ENCODE measurements around the gene SLC1A1.
"Not testable (repeated sequence)": the region's sequence is repeated elsewhere in the genome, so short reads cannot be mapped to it uniquely, and the experiment has no call there.

Gene SLC1A1

DNA sequence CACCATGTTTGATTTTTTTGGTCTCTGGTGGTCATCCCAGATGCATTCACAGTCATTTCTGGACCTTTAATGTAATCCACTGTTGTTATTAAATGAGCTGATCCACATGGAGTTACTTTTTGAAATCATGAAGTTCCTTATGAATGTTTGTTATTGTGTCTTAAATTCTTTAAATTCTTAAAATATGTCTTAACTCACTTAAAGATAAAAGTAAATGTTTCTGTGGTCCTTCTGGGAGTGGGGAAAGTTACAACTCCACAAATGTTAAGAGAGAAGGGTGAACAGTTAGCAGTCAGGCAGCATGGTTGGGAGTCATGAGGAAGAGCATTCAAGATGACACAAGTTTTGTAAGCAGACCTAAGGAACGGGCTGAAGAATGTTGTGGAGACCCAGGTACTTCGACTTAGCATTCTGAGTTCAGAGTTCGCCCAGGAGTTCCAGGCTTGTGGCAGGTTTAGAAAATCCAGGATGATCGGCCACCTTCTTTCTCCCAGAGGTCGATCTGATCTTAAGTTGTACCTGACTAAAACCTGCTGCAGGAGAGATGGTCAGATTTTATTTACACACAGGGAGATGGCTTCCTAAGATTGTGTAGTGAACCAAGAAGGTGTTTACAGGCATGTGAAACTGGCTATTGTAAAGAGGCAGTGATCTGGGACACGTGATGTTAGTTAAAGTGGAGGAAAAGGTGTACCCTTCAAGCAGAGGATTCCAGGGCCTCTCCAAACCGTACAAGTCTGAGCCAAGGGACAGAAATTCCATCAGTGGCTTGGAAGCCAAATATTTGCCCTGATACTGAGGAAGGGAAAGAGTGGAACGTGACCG lies 17.2 kb downstream of the SLC1A1 start:
- no peak for DNase-seq

DNA sequence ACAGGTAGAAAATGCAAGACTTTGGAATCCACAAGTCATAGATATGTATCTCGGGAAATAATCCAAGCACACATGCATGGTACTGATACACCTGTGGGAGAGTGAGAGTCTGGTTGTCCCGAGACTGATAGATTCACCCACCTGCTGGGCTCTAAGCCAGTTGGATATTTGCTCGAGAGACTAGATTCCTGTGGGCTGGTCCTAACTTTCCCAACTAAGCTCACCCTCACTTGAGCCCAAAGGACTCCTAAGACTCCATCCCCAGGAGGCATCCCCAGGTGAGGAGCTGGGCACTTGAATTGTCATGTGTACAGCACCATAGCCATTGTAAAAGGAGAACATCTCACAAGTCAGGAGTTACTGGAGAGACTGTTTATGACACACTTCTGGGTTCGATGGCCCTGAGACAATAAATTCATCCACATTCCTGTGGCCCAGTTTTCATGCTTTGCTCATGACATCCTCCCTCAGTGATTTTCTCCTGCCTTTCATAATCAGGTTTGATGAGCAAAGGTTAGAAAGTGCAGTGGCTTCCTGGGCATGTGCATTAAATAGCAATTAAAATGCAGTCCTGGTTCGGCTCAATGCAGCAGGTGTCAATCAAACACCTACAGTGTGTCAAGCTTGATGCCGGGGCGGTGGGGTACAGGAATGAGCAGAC lies 18.1 kb downstream of the SLC1A1 start:
- DNase-seq, result no peak

DNA sequence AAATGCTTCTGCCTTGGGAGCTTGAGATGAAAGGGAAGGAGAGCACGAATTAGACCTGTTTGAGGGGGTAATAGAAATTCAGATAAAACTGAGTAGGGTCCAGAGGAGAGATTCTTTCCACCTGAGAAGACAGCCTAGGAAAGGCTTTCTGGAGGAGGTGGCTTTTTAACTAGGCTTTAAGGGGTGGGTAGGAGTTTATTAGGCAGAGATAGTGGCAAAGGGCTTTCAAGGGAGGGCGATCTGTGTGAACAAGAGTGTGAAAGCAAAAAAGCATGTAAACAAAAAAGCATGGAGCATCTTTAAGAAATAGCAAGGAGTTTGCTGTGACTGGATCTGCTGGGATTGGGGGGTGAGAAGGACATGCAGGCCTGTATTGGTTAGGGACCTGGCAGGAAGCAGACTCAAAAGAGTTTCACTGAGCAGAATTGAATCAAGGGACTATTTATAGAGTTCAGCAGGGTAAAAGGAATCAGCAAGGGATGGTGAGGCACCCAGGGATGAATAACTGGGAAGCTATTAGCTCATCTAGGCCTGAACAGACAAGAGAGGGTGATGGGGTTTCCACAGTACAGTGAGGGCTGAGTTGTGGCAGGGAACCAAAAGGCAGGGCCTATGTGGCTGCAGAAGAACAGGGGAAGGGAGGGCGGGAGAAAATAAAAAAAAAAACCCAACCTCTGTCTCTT lies 18.8 kb downstream of the SLC1A1 start:
- DNase-seq, result no peak

DNA sequence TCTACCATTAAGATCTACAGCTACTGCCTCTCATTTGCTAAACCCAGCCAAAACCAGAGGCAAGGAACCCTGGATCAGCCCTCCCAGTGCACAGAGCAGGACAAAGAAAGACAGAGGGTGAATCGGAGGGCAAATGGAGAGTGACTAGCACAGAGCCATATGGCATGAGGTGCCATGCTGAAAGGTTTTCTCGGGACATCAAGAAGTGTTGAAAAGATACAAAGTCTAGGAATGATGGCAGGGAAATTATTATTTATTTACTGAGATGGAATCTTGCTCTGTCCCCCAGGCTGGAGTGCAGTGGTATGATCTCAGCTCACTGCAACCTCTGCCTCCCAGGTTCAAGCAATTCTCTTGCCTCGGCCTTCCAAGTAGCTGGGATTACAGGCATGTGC lies 19.3 kb downstream of the SLC1A1 start:
- no peak for DNase-seq

DNA sequence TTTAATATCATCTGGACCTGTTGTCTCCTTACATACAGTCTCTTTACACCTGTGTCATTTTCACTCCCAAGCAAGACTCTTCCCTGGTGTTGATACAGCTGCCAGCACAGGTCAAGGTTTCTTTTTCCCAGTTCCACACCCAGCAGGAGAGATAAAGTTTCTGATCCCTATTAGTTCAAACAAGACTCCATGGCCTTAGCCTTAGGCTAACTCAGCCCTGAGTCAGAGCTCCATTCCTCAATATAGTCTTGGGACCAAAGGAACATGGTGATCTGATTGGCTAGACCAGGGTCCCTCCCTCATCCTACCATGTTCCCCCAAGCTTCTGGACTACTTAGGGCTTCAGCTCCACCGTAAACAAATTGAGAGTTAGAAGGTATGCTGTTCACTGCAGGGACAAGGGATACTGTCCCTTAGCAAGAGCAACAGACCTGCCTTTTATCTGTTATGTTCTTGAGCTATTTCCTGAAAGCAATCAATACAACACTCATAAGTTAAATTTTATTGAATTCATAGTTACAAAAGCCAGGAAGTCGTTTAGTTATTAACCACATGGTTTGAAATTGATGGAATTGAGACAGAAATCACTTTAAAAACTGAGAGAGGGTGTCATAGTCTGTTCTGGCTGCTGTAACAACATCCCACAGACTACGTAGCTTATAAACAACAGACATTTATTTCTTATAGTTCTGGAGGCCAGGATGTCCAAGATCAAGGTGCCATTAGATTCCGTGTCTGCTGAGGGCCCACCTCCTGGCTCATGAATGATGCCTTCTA lies 20.5 kb downstream of the SLC1A1 start:
- no peak for DNase-seq

DNA sequence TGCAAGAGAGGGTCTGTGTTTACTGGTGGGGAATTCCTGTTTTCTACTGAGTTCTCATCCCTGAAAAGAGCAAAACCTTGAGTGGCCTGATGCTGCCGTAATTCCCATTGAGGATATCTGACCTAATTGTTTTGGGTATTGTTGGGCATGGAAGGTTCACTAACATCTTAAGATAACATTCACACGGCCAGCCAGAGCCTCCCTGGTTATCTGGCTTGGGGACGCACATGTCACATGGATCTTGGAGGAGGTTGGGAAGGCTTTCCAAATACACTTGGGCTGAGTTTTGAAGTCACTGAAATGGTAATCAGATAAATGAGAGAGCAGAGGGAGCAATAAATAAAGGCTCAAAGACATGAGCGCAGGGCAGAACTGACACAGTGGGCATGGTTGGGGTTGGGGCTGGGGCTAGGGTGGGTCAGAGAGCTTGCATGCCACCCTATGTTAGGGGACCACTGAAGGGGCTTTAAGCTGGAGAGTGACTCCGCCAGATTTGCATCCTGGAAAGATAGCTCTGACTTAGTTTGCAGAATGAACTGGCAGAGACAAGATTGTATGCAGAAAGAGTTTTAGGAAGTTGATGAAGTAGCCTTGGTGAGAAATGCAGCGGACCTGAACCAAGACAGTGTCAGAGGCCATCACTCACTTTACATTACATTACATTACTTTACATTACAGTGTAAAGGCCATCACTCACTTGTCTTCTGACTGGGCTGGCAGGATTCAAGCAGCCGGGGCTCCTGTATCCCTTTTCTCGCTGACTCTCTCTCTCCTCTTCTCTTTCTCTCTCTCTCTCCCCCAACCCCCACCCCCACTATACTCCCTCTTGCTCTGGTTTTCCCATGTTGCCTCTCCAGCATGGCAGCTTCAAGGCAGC lies 24.2 kb downstream of the SLC1A1 start:
- DNase-seq, result no peak

DNA sequence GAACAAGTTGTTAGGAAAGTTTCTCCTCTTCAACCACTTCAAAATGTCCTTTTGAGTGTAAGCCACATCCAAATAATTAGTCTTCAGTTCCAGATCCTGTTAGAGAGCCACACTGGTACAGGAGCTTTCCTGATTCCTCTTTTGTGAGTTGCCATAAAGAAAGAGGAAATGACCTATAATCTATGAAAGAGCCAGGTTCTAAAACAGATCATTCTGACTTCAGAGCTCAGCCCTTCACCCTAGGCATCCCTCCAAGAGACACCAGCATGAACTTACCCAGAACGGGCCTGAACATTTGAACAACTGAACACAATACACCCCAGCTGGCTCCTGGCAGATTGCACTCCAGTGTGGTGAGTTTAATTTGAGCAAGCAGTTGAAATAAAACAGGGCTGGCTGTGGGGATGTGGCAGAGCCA lies 25.7 kb downstream of the SLC1A1 start:
- no peak for DNase-seq

DNA sequence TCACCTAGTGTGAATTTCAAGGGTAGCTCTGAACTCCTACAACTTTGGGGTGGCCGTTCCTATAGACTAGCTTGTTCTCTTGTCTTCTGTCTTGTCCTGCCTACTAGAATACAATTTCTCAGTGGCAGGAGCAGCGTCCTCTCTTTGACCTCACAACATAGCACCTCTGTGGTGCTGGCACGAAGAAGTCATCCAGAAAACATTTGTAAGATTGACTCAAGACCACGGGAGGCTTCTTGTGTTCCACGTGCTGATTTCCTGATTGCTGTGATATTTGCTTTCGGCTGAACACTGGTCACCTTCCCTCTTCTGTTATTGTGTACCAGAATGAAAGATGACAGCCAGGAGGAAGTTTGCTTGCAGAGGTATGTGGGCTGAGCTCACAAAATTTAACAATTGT lies 27.0 kb downstream of the SLC1A1 start:
- no peak for DNase-seq

DNA sequence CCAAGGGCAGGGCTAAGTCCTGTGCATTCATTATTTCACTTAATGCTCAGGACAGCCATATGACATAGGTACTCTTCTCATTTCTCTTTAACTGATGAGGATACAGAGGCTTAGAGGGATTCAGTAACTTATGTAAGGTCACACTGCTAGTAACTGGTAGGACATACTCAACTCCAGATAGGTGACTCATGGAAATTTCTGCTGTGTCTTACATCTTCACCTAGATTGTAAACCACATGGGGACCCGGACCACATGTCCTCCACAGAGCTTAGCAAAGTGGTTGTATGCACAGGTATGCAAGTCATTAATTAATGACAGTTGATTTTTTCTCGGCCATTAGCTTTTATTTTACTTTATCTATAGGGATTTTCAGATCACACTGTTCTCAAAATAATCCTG lies 29.3 kb downstream of the SLC1A1 start:
- no peak for DNase-seq

DNA sequence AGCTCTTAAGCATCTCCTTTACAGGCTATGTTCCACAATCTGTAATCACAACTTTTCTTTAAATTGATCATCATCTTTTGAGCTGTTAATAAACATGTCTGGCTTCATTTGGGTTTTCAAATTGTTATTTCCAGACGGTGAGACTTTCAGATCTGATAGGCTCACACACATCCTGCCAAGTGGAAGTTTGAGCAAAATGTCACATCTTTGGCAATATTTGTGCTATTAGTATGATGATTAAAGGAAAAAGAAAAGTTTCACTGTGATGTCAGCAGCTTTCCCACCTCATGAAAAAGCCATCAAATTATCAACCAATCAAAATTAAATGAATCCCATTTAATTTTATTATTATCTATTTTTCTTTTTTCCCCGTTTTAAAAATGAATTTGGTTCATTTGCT lies 29.8 kb downstream of the SLC1A1 start:
- no peak for DNase-seq

DNA sequence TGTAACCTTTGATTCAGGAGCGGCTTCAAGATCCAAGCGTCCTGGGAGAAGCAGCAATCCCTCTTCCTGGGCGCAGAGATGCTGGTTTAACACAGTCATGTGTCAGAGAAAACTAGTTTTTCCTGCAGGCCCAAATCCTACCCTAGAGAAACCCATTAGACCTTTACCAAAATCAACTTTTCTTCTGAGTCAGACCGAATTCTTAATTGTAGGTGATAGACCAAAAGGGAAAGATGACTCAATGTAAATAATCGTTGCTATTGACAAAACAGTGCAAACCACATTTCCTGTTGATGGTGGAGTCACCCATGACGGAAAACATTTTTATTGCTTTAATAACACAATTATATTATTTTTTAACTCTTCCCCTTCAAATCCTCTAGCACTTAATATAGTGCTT lies 40.1 kb downstream of the SLC1A1 start:
- DNase-seq, result no peak

DNA sequence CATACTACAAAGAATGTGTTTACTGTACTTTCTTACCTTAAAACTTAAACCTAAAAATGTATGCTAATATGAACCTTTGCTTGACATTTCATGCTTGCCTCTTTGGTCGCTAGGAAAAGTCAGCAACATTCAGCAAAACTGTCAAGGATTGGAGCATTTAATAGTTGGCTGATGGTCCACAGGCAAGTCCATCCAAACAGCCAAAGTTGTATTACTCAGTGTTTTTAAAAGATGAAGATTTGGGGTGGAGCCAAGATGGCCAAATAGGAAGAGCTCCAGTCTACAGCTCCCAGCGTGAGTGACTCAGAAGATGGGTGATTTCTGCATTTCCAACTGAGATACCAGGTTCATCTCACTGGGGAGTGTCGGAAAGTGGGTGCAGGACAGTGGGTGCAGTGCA lies 40.6 kb downstream of the SLC1A1 start:
- not testable (repeated sequence) for DNase-seq

DNA sequence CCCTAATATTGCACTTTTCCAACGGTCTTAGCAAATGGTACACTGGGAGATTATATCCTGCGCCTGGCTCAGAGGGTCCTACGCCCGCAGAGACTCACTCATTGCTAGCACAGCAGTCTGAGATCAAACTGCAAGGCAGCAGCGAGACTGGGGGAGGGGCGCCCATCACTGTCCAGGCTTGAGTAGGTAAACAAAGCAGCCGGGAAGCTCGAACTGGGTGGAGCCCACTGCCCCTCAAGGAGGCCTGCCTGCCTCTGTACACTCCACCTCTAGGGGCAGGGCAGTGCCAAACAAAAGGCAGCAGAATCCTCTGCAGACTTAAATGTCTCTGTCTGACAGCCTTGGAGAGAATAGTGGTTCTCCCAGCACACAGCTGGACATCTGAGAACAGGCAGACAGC lies 41.1 kb downstream of the SLC1A1 start:
- not testable (repeated sequence) for DNase-seq

DNA sequence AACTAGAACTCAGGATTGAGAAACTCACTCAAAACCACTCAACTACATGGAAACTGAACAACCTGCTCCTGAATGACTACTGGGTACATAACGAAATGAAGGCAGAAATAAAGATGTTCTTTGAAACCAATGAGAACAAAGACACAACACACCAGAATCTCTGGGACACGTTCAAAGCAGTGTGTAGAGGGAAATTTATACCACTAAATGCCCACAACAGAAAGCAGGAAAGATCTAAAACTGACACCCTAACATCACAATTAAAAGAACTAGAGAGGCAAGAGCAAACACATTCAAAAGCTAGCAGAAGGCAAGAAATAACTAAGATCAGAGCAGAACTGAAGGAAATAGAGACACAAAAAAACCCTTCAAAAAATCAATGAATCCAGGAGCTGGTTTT lies 43.6 kb downstream of the SLC1A1 start:
- DNase-seq, result not testable (repeated sequence)

DNA sequence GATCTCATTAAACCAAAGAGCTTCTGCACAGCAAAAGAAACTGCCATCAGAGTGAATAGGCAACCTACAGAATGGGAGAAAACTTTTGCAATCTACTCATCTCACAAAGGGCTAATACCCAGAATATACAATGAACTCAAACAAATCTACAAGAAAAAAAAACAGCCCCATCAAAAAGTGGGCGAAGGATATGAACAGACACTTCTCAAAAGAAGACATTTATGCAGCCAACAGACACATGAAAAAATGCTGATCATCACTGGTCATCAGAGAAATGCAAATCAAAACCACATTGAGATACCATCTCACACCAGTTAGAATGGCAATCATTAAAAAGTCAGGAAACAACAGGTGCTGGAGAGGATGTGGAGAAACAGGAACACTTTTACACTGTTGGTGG lies 45.9 kb downstream of the SLC1A1 start:
- not testable (repeated sequence) for DNase-seq

DNA sequence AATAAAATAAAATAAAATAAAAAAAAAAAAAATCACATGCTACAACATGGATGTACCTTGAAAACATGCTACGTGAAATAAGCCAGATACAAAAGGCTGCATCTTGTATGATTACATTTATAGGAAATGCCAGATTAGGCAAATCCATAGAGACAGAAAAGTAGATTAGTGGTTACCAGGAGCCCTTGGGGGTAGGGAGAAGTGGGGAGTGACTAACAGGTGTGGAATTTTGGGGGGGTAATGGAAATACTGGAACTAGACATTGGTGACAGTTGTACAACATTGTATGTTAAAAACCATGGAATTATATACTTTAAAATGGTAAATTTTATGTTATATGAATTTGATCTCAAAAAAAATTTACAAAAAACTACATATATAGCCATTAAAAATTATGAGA lies 47.3 kb downstream of the SLC1A1 start:
- DNase-seq, result no peak

DNA sequence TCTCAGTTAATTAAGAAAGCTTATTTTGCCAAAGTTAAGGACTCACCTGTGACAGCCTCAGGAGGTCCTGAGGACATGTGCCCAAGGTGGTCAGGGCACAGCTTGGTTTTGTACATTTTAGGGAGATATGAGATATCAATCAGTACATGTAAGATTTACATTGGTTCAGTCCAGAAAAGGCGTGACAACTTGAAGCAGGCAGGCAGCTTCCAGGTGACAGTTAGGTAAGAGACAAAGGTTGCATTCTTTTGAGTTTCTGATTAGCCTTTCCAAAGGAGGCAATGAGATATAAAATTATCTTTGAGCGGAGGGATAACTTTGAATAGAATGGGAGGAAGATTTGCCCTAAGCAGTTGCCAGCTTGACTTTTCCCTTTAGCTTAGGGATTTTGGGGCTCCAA lies 47.8 kb downstream of the SLC1A1 start:
- DNase-seq, result no peak

DNA sequence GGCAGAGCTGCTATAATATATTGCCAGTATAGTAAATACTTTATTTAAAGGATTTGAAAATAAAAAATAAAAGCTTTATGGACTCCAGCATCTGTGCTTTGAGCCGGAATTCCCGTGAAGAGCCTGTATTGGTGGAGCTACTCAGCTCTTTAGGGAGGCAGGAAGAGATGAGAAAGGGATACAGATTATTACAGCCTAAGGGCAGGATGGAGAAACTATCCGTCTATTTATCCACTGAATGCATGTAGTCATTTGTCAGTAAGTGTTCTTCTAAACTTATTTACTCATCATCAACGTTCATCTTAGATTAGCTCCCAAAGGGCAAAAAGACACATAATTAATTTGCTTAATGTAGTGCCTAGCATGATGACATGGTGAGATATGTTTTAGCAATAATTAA lies 48.4 kb downstream of the SLC1A1 start:
- DNase-seq, result no peak

DNA sequence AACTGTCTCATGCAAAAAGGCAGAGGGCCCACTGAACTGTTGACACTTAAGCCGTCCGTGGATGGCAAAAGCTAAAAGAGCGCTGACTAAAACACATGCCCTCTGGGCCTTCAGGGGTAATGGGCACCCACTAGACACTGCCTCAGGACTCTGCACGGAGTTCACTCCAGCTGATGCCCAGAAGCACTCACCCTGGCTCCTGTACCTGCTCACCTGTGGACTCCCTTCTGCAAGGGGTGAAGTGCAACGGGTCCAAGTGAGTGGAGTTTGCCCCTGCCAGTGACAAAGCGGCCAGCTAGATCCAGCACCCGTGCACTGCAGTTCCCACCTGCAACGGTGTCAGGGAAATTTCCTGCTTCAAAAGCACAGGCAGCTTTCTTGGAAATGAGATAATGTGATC lies 50.2 kb downstream of the SLC1A1 start:
- DNase-seq, result no peak

DNA sequence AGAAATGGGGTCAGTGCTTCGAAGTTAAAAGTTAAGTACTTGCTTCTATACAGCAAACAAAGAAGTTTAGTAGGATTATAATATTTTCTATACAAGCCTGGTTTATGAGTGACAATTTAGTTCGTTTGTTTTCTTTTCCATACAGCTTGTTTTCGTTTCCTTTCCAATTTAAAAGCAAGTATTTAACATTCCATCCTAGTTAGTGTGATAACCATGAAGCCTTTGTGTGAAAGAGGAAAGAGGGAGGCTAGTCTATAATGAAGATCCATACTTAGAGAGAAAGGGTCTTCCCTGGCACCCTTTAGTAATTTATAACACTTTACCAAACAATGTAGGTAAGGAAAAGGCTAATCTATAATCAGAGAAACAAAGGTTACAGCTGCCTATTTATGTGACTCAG lies 51.0 kb downstream of the SLC1A1 start:
- no peak for DNase-seq

DNA sequence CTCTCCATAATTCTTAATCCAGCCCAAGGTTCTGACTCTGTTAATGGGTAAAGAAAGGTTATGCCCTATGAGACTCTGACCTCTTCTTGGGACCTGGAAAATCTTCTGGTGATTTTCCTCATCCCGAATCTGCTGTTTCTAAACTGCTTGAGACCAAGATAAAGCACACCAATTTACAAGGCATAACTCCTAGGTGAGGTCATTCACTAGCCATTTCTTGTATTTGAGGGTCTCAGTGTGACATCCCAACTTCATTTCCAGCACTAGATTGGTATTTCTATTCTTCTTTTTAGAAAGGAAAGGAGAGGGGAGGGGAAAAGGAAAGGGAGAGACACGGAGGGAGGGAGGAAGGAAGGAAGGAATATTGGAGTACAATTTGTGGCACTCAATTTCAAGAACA lies 51.6 kb downstream of the SLC1A1 start:
- no peak for DNase-seq

DNA sequence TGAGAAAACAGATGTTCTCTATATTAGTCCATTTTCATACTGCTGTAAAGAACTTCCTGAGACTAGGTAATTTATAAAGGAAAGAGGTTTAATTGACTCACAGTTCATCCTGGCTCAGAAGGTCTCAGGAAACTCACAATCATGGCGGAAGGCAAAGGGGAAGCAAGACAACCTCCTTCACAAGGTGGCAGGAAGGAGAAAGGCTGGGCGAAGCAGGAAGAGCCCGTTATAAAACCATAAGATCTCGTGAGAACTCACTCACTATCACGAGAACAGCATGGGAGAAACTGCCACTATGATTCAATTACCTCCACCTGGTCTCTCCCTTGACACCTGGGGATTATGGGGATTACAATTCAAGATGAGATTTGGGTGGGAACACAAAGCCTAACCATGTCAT lies 54.4 kb downstream of the SLC1A1 start:
- DNase-seq, result not testable (repeated sequence)

Measured in inflammatory macrophage treated with lipopolysaccharide for 4 hours (primary cell).